Stimulated activated CD4-positive, alpha-beta T cell treated with anti-CD3 and anti-CD28 coated beads, TNF-alpha, amount 100 ng/mL, for 4 hours (primary cell): ENCODE data around the gene ETFRF1.

Experiments used
- DNase-seq, 3 experiments: peaks; one replicate each; pipeline ENCODE4 v3.0.0-alpha.2; 2020; ENCODE audit warnings: low read depth in 3 of 3

The ETFRF1 gene

GRCh38 chr12:25213338-25213737 lies 18.3 kb downstream of the ETFRF1 start:
- no peak for DNase-seq

DNA sequence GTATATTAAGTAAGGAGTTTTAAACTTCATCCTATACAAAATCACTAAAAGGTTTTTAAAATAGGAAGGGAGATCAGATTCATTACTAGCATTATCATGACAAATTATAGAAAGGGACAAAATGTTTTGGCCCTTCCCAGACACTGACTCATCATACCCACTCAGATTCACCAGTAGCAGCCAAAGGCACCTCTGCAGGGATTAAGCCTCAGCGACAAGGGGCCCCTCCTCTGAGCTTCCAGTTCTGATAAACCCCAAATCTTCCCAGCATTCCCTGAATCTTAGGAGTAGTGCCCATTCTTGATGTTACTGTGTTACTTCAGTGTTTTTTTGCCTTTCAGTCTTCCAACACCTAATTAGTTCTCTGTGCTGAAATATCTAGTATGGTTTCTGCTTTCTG lies 41.2 kb downstream of the ETFRF1 start:
- DNase-seq: no peak

- no peak for DNase-seq
Observed at GRCh38 chr12:25236626-25237025, 41.6 kb downstream of the ETFRF1 start.

DNA sequence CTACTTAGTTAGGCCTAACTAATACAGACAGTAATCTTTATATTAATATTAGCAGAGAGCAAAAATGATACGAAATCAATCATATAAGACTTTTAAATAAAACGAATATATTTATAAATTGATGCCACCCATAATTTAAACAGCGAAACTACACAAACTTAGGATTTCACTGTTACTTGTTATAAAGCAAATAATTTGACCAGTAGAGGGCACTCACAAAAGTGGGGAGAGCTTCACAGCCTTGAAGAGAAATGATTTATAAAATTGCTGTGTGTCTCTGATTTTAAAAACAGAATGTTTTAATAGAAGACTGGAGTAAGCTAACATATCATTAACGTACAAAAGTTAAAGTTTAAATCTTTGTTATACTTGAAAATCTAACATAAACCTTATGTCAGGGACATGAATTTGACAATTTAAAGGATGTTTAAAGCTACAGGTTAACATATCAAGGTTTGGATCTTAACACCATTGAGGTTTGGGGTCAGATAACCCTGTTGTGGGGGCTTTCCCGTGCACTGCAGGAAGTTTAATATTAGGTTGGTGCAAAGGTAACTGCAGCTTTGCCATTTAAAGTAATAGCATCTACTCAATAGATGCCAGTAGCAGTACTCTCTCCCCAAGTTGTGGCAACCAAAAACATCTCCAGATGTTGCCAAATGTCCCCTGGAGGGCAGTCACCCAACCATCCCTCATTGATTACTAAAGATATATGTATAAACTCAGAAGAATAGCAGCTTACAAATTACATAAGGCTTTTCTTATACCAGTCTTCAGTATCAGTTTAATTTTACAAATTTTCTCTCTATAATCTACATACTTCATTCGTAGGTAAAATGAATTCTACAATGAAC lies 46.4 kb downstream of the ETFRF1 start:
- no peak for DNase-seq

DNA sequence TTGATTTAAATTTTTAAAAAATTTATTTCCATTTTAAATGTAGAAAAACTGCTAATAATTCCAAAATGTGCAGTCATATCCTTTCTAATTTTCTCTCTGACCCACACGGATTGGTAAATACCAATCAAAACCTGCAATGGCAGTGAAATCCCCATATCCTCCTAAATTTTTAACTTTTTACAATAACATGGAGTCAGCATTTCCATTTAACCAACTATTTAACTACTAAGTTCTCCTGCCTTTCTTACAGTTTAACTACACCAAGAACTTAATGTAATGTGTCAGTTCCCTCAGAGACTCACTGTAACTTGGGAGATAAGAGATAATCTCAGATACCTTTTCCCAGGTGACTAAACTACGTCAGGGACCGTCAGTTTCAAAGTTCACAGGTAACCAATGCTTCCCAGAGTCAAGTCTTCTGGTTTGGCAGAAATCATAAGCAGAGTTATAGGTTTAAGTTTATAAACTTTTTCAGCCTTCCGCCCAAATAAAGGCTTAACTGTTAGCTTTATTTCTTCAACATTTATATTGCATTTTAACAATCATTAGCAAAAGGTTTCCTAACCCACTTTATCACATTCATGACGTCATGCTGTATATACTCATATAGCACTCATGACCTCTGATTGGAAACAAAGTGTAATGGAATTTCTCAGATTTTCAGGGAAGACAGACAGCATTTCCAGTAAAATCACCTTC lies 48.1 kb downstream of the ETFRF1 start:
- no peak for DNase-seq

GRCh38 chr12:25243680-25243990 lies 48.6 kb downstream of the ETFRF1 start:
- DNase-seq: no peak

GRCh38 chr12:25245491-25245890 lies 50.5 kb downstream of the ETFRF1 start:
- no peak for DNase-seq

GRCh38 chr12:25248137-25248536 lies 53.1 kb downstream of the ETFRF1 start:
- DNase-seq: no peak

- DNase-seq: no peak
Observed at GRCh38 chr12:25248732-25249131, 53.7 kb downstream of the ETFRF1 start.

DNA sequence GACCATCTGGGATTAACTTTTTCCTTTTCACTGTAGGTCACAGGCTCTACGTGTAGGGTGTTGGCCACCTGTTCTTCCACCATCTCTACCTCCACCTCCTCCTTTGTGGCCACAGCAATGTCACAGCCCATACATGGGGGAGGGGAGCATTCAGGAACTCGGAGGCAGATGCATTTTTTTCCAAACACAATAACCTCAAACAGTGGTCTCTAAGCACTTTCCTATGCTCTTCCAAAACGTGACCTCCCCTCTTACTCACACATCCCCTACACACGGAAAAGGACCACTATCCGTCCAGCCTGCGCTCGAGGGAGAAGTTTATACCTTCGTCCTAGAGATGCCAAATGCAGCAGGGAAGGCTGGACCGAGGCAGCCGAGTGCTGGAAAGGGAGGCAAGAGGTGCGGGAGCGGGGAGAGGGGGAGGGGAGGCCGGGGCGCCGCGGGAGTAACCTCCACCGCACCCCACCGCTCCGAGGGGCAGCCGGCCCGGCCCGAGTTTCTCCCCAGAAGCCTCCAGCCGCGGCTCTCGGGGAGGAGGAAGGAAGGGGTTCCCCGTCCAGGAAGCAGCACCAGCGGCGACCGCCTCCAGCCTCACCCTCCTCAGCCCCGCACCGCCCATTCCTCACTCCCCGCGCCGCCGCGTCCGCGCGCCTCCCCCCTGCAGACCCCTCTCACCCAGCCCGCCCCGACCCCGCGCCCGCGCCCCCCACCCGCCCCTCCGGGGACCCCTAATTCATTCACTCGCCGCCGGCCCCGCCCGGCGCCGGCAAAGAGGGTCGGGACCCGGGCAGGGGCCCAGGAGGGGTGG lies 55.1 kb downstream of the ETFRF1 start:
- peak in 2 of 3 experiments; percentile 22 to 24 for DNase-seq

DNA sequence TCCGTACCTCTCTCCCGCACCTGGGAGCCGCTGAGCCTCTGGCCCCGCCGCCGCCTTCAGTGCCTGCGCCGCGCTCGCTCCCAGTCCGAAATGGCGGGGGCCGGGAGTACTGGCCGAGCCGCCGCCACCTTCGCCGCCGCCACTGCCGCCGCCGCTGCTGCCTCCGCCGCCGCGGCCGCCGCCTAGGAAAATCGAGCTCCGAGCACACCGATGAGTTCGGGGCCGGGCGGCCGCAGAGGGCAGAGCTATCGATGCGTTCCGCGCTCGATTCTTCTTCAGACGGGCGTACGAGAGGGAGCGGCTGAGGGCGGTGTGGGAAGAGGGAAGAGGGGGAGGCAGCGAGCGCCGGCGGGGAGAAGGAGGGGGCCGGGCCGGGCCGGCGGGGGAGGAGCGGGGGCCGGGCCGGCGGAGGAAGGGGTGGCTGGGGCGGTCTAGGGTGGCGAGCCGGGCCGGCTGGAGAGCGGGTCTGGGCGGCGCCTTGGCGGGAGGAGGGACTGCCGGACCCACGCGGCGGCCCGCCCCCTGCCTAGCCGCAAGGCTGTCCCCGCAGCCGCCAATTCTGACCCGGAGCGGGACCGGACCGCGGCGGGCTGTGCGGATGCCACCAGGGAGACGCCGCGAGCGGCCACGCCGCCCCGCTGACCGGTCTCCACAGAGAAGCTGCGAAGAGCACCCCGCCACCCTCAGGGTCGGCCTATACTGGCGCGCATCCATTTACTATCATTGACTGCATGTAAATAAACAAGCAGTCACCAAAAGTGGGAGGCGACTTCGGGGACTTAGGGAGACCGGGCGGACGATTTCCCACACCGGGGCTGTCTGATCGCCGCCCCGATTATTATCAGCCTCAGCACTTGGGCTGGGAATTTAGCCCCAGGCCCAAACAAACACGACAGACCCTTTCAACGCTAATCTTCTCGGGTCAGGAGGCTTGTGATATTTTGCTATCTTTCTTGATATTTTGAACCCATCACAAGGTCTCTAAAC lies 56.0 kb downstream of the ETFRF1 start, which contains the start of gene KRAS:
TSS of gene KRAS (minus strand) at position 186 of the 987 bp plus-strand sequence.
- peak; percentile 74 to 88 (median 85) for DNase-seq

DNA sequence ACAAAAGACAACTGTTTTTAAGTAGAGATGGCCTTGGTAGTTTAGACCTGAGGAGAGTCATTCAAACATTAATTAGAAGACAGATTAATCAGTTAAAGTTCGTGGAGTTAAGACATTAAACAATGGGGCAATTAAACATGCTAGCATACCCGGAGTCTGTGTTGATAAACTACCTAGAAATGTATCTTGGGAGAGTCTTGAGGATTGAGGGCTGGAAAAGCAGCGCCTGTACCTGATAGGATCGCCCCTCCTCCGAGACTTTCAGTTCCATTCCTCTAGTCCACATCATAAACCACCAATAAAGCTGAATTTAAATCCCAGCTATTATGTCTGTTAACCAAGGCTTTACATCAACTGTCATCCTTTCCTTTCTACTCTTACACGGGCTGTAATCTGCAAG lies 56.7 kb downstream of the ETFRF1 start:
- DNase-seq: no peak

GRCh38 chr12:25252946-25253345 lies 57.9 kb downstream of the ETFRF1 start:
- DNase-seq: no peak

DNA sequence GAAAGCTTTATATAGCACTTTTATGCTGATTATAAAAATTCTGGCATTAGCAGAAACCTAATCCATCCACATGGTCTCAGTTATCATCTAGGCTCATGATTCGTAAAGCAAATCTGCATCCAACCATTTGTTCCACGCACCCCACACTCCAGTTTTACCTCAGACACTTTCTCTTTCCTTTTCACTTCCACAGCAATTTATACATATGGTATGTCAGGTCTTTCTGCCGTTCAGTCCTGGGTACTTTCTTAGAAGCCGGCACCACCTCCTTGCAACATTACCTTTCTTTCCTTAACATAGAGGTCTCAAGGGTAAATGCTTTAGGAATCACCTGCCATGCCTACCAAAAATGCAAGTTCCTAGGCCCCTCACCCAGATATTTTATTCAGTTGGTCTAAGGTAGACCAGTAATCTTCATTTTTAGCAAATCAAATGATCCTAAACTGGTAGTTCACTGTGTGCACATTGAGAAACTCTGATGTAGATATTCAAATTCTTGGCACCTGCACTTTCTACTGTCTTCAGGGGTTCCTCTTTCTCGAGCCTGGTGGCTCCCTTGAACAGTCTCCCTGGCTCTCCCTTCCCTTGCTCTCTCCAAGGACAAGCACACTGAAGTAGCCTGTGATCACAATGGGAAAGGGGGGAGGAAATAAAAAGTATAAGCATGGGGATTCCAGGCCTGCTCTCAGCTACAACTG lies 58.5 kb downstream of the ETFRF1 start:
- DNase-seq: no peak

GRCh38 chr12:25254271-25254880 lies 59.3 kb downstream of the ETFRF1 start:
- DNase-seq: no peak
